NCI-H128 (cell line): ENCODE measurements around the gene SEC14L1.

Experiments
- DNase-seq: peaks from one replicate; lab custom pipeline; 2025; ENCODE audit not compliant: unreplicated experiment; lab: John Stamatoyannopoulos, UW

SEC14L1 gene

DNA sequence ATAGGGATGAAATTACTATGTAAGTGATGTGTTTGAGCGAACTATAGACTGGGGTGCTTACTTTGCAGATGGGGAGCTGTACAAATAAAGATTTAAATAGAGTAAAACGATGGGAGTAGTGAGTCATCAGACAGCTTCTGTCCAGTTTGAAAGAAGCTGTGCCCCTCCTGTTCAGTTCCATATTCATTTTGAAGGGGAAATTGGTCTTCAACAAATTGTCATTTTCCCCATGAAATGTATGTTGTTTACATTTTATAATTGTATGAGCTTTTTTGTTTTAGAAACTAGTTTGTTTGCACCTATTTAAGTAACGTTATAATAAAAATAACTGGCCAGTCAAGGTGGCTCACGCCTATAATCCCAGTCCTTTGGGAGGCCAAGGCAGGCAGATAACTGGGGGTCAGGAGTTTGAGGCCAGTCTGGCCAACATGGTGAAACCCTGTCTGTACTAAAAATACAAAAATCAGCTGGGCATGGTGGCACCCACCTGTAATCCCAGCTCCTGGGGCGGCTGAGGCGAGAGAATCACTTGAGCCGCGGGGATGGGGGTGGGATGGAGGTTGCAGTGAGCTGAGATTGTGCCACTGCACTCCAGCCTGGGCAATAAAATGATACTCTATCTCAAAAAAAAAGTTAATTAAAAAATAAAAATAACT, 20.2 kb downstream of the SEC14L1 start:
- DNase-seq, result no peak

GRCh38 chr17:77161953-77162352, 21.2 kb downstream of the SEC14L1 start:
- DNase-seq, result no peak

GRCh38 chr17:77163001-77163400, 22.2 kb downstream of the SEC14L1 start:
- DNase-seq, result no peak

GRCh38 chr17:77163511-77164280, 22.9 kb downstream of the SEC14L1 start:
- no peak for DNase-seq

GRCh38 chr17:77164483-77165091, 23.8 kb downstream of the SEC14L1 start:
- DNase-seq, result no peak

GRCh38 chr17:77165577-77165976, 24.8 kb downstream of the SEC14L1 start:
- DNase-seq, result no peak

GRCh38 chr17:77167472-77168306, 26.9 kb downstream of the SEC14L1 start:
- DNase-seq, result no peak

DNA sequence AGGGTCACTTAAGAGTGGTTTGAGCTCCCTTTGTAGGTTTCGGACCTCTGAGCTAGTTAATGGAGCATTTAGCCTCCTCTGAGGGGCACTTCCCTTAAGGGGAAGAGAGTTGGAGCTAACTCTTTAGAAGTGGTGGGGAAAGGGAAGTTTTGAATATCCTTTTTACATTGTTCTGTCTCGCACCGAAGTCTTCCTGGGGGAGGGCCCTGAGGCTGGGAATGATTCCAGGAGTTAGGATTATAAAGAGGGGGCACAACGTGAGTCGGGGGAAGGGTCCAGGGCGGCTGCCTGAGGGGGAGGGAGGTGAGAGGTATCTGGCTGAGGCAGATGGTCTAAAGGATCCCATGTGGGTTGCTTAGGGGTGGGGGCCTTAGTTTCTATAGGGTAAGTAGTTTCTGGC, 32.3 kb downstream of the SEC14L1 start:
- no peak for DNase-seq

GRCh38 chr17:77174928-77175661, 34.3 kb downstream of the SEC14L1 start:
- no peak for DNase-seq

GRCh38 chr17:77177002-77177741, 36.4 kb downstream of the SEC14L1 start:
- no peak for DNase-seq

- no peak for DNase-seq
Measured at GRCh38 chr17:77178050-77178449, 37.3 kb downstream of the SEC14L1 start.

DNA sequence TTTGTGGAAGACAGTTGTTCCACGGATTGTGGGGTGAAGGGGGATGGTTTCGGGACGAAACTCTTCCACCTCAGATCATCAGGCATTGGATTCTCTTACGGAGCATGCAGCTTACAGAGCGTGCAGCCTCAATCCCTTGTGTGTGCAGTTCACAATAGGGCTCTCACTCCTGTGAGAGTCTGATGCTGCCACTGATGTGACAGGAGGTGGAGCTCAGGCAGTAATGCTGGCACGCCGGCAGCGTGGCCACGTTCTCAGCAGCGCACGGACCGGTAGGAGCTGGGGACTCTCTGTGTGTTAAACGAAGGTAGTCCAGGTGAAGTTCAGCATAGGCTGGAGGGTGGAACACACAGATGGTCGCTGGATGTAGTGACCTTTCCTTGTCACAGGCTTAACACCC, 37.8 kb downstream of the SEC14L1 start:
- no peak for DNase-seq

- no peak for DNase-seq
Measured at GRCh38 chr17:77180503-77181357, 40.0 kb downstream of the SEC14L1 start.

DNA sequence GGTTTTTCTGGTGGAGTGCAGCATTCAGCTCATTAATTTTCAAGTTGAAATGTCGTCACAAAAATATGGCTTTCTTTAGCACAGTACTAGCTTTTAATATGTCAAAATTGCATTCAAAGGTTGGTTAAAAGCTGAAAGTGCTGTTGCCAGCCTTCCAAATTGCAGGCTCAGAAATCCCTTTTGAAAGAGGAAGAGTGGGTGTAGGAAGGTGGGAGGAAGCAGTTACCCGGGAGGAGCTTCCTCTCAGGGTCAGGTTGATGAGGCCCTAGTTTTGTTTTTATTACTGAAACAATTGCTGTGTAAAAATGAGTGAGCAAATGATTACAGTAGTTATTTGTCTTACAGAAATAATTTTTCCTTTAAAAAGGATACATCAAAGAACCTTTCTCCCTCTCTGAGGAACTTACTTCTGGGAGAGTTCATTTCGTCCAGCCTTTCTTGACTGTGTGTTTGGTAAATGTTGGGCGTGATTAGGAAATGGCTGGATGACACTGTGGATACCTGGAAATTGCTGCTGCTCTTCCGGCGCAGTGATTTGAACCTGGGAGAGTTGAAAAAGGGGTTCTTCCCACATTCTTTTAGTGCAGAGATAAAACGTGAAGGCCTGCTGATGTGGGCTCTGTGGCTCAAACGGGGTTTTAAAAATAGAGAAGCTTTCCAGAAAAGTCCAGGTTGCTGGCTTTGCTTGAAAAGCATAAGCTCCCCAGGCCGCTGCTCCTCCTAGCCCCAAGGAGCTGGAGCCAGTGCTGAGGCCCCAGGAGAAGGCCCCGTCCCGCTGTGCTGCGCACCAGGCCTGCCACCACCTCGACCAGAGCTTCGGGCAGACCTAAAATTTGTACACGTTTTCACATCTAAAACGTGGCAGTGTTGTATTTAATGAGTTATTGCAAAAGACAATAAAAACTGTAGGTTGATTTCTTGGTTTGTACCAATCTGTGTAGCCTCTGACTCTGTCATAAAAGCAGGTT, 41.7 kb downstream of the SEC14L1 start:
- no peak for DNase-seq

- DNase-seq, result no peak
Measured at GRCh38 chr17:77184474-77184873, 43.7 kb downstream of the SEC14L1 start.

GRCh38 chr17:77185137-77185536, 44.4 kb downstream of the SEC14L1 start:
- DNase-seq, result no peak

DNA sequence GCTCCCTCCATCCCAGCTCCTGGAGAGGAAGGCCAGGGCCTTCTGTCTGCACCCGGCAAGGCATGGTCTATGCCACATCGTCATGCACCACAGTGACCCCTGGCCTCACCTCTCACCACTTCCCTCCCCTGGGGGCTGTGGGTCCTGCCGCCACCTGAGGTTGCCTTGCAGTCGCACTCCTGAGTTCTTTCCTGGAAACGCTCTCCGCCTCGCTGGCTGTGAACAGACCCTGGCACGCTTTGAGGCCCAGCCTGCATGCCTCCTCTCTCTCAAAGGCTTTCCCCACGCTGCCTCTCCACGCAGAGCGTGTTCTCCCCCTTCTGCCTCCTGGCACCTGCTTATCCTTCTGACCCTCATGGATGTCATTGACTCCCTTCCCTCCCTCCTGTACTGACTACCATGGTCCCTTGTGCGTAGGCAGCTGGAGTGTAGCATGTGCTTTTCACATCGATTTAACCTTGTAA, 45.4 kb downstream of the SEC14L1 start:
- no peak for DNase-seq
